ENCODE measurements around the gene ZNF593OS.

The ZNF593OS gene

GRCh38 chr1:26158908-26159742 is 12.5 kb downstream of the ZNF593OS start, which contains the start of gene FAM110D:
TSS of gene FAM110D (plus strand) at chr1:26159079. CDS start at chr1:26161292, 2,213 bp downstream.
- DNase-seq (ENCODE audit: low read depth), result no peak

GRCh38 chr1:26158271-26158907 is 13.2 kb downstream of the ZNF593OS start:
- DNase-seq (ENCODE audit: low read depth), result no peak

- DNase-seq (ENCODE audit: low read depth), result no peak
These were observed 15.2 kb downstream of the ZNF593OS start for GRCh38 chr1:26156285-26157038.

- DNase-seq (ENCODE audit: low read depth), result no peak
These were observed 16.0 kb downstream of the ZNF593OS start for GRCh38 chr1:26155370-26156284.

GRCh38 chr1:26154750-26155149 is 16.9 kb downstream of the ZNF593OS start:
- DNase-seq (ENCODE audit: low read depth), result no peak

GRCh38 chr1:26153966-26154532 is 17.6 kb downstream of the ZNF593OS start:
- no peak for DNase-seq (ENCODE audit: low read depth)

- no peak for DNase-seq (ENCODE audit: low read depth)
These were observed 22.7 kb downstream of the ZNF593OS start for GRCh38 chr1:26148887-26149286.

- DNase-seq (ENCODE audit: low read depth), result no peak
These were observed 25.7 kb downstream of the ZNF593OS start for GRCh38 chr1:26145960-26146294.

GRCh38 chr1:26145041-26145959 is 26.3 kb downstream of the ZNF593OS start:
- DNase-seq (ENCODE audit: low read depth), result peak; percentile 85

- no peak for DNase-seq (ENCODE audit: low read depth)
These were observed 29.5 kb downstream of the ZNF593OS start for GRCh38 chr1:26142159-26142558.

GRCh38 chr1:26138974-26139558 is 32.6 kb downstream of the ZNF593OS start:
- DNase-seq (ENCODE audit: low read depth), result no peak

- DNase-seq (ENCODE audit: low read depth), result no peak
These were observed 37.2 kb downstream of the ZNF593OS start for GRCh38 chr1:26134466-26134865.

GRCh38 chr1:26132834-26133167 is 38.8 kb downstream of the ZNF593OS start:
- DNase-seq (ENCODE audit: low read depth), result no peak

GRCh38 chr1:26132128-26132833 is 39.4 kb downstream of the ZNF593OS start:
- DNase-seq (ENCODE audit: low read depth), result peak; percentile 51

- no peak for DNase-seq (ENCODE audit: low read depth)
These were observed 40.9 kb downstream of the ZNF593OS start for GRCh38 chr1:26130695-26131094.

- DNase-seq (ENCODE audit: low read depth), result no peak
These were observed 41.9 kb downstream of the ZNF593OS start for GRCh38 chr1:26129778-26130177.

- DNase-seq (ENCODE audit: low read depth), result no peak
These were observed 44.1 kb downstream of the ZNF593OS start for GRCh38 chr1:26127235-26128163.

All from ELR (cell line).